GM19238 (cell line): ENCODE results near the gene CDH12.
"Not testable (repeated sequence)": the region's sequence is repeated elsewhere in the genome, so short reads cannot be mapped to it uniquely, and the experiment has no call there.

Experiments
- DNase-seq: peaks from one replicate; pipeline ENCODE4 v3.0.0; 2011; ENCODE audit warnings: low spot score; ENCODE audit not compliant: insufficient read length

Gene CDH12

GRCh38 chr5:22774214-22774613 is 78.9 kb downstream of the CDH12 start:
- DNase-seq = not testable (repeated sequence)

- no peak for DNase-seq
Observed at GRCh38 chr5:22764736-22765135, 88.4 kb downstream of the CDH12 start.

- no peak for DNase-seq
Observed at GRCh38 chr5:22757776-22758175, 95.4 kb downstream of the CDH12 start.

GRCh38 chr5:22754155-22754554 is 99.0 kb downstream of the CDH12 start:
- no peak for DNase-seq

GRCh38 chr5:22751536-22751935 is 101.6 kb downstream of the CDH12 start:
- DNase-seq = no peak

- no peak for DNase-seq
Observed at GRCh38 chr5:22736443-22737003, 116.6 kb downstream of the CDH12 start.

- no peak for DNase-seq
Observed at GRCh38 chr5:22734907-22735306, 118.2 kb downstream of the CDH12 start.

- no peak for DNase-seq
Observed at GRCh38 chr5:22728610-22729009, 124.5 kb downstream of the CDH12 start.

- DNase-seq = no peak
Observed at GRCh38 chr5:22722491-22722890, 130.7 kb downstream of the CDH12 start.

GRCh38 chr5:22722056-22722455 is 131.1 kb downstream of the CDH12 start:
- no peak for DNase-seq

GRCh38 chr5:22719842-22720241 is 133.3 kb downstream of the CDH12 start:
- DNase-seq = no peak

GRCh38 chr5:22710660-22711059 is 142.5 kb downstream of the CDH12 start:
- no peak for DNase-seq

- DNase-seq = no peak
Observed at GRCh38 chr5:22709743-22710142, 143.4 kb downstream of the CDH12 start.

GRCh38 chr5:22708770-22709328 is 144.3 kb downstream of the CDH12 start:
- DNase-seq = no peak

- DNase-seq = no peak
Observed at GRCh38 chr5:22706901-22707300, 146.2 kb downstream of the CDH12 start.

GRCh38 chr5:22699319-22699718 is 153.8 kb downstream of the CDH12 start:
- DNase-seq = no peak

- no peak for DNase-seq
Observed at GRCh38 chr5:22693121-22693520, 160.0 kb downstream of the CDH12 start.

- DNase-seq = no peak
Observed at GRCh38 chr5:22683050-22683449, 170.1 kb downstream of the CDH12 start.

- DNase-seq = no peak
Observed at GRCh38 chr5:22678886-22679285, 174.3 kb downstream of the CDH12 start.

GRCh38 chr5:22673131-22673530 is 180.0 kb downstream of the CDH12 start:
- no peak for DNase-seq

GRCh38 chr5:22669345-22669744 is 183.8 kb downstream of the CDH12 start:
- DNase-seq = no peak

- DNase-seq = no peak
Observed at GRCh38 chr5:22665801-22666200, 187.3 kb downstream of the CDH12 start.

- no peak for DNase-seq
Observed at GRCh38 chr5:22663134-22663533, 190.0 kb downstream of the CDH12 start.

GRCh38 chr5:22662391-22662790 is 190.8 kb downstream of the CDH12 start:
- DNase-seq = no peak
